ENCODE data around the gene GFOD2. TPM values are rescaled to one million over a fixed set of nuclear protein-coding genes. Genes with fewer than 3 reads are reported as not detected.
"Not testable (repeated sequence)": the region's sequence is repeated elsewhere in the genome, so short reads cannot be mapped to it uniquely, and the experiment has no call there.

GFOD2 gene, protein sequence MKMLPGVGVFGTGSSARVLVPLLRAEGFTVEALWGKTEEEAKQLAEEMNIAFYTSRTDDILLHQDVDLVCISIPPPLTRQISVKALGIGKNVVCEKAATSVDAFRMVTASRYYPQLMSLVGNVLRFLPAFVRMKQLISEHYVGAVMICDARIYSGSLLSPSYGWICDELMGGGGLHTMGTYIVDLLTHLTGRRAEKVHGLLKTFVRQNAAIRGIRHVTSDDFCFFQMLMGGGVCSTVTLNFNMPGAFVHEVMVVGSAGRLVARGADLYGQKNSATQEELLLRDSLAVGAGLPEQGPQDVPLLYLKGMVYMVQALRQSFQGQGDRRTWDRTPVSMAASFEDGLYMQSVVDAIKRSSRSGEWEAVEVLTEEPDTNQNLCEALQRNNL
- total RNA-seq, result 16.2 and 18.3 TPM in 2 replicates

DNA sequence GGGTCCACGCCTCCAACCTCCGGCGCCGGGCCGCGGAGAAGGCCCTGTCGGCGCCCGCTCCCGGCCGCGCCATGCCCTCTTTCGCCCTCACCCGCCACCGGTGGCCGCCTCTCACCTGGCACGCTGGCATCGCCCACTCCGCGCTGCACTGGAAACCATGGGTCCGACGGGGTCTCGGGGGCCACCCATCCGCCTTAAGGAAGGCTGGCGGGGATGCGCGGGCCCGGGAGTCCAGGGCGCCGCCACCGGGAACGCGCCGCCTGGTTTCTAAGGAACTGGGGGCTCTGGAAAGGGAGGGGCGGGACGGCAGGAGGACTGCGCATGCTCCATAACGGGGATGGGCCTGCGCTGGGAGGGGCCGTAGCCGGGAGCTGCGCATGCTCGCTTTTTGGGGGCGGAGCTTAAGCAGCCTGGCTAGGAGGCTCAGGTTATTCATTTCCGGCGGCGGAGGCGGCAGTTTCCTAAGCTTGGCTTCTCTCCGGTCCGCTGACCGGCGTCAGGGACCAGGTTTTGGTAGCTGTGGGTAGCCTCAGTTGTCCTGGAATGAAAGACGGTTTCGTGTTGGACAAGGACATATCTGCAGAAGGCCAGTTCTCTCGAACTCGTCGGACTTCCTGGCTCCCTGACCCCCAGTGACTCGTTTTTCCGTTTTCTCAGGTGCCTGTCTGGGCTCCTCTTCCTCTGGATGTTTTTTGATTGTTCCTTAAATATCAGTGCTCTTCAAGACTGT is at the start of gene GFOD2:
Gene GFOD2 (minus strand): TSS at position 269 of the 730 bp plus-strand sequence. CDS start 33,601 bp downstream, outside the sequence.
- peak; percentile 100 for DNase-seq
- Mint-ChIP-seq H3K36me3 (ENCODE audit: low read depth) (peaks cover 6% of the 10 kb centered on the region), H3K9me3 (no peaks in the 10 kb centered on the region), H3K27me3 (no peaks in the 10 kb centered on the region), H3K4me3 (peak within 1 kb of the TSS; percentile 88), H3K4me1 (peaks cover 32% of the 10 kb centered on the region), H3K27ac (peak within 1 kb of the TSS; percentile 96)
- intact Hi-C loops (cut with micrococcal nuclease), result loop anchor here (1.0 to 2.0 kb wide), 4 partner anchors 52 to 156 kb away; partner anchors contain the start of genes C16orf86, CTCF, ENKD1 and NUTF2

DNA sequence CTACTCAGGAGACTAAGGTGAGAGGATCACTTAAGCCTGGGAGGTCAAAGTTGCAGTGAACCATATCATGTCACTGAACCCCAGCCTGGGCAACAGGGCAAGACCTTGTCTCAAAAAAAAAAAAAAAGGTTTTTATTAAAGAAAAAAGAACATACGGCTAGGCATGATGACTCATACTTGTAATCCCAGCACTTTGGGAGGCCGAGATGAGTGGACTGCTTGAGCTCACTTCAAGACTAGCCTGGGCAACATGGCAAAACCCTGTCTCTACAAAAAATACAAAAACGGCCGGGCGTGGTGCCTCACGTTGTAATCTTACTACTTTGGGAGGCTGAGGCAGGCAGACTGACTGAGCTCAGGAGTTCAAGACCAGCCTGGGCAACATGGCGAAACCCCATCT is 48.8 kb upstream of the GFOD2 start:
- H3K4me1 Mint-ChIP-seq, result peaks cover 4% of the 10 kb centered on the region
- H3K27ac Mint-ChIP-seq, result no peak overlapping the region
- H3K36me3 Mint-ChIP-seq (ENCODE audit: low read depth), result peaks cover 31% of the 10 kb centered on the region
- no peak overlapping the region for H3K4me3 Mint-ChIP-seq
- no peaks in the 10 kb centered on the region for H3K27me3 Mint-ChIP-seq
- no peaks in the 10 kb centered on the region for H3K9me3 Mint-ChIP-seq
- intact Hi-C loops (cut with micrococcal nuclease), result no loop called here
- DNase-seq, result no peak

- DNase-seq, result no peak
- Mint-ChIP-seq H3K36me3 (ENCODE audit: low read depth) (peaks cover 24% of the 10 kb centered on the region), H3K4me3 (no peak overlapping the region), H3K27me3 (no peaks in the 10 kb centered on the region), H3K4me1 (peaks cover 6% of the 10 kb centered on the region), H3K27ac (peak overlapping the region; percentile 6), H3K9me3 (no peaks in the 10 kb centered on the region)
- intact Hi-C loops (cut with micrococcal nuclease), result no loop called here
These were observed 47.2 kb upstream of the GFOD2 start for GRCh38 chr16:67766291-67766690.

GRCh38 chr16:67764158-67764667 is 45.1 kb upstream of the GFOD2 start:
- H3K27me3 Mint-ChIP-seq, result no peaks in the 10 kb centered on the region
- intact Hi-C loops (cut with micrococcal nuclease), result no loop called here
- peaks cover 17% of the 10 kb centered on the region for H3K4me1 Mint-ChIP-seq
- H3K4me3 Mint-ChIP-seq, result no peak overlapping the region
- no peak overlapping the region for H3K27ac Mint-ChIP-seq
- H3K36me3 Mint-ChIP-seq (ENCODE audit: low read depth), result peaks cover 17% of the 10 kb centered on the region
- H3K9me3 Mint-ChIP-seq, result no peaks in the 10 kb centered on the region
- no peak for DNase-seq

DNA sequence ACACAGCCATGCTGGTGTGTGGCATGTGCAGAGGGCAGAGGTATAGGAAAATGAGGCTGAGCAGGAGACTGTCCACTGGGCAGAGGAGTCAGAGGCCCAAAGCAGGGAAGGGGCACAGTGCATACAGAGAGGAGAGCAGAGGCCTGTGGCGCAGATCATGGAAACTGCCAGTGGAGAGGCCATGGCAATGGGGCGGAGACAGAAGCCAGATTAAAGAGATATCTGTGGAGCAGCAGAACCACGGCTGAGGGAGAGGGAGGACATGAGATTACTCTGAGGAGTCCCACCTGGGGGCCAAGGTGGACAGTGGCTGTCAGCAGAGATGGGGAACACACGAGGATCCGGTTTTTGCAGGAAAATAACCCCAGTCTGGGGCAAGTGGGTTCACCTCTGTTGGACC is 44.0 kb upstream of the GFOD2 start:
- no peak for DNase-seq
- Mint-ChIP-seq H3K9me3 (no peaks in the 10 kb centered on the region), H3K27ac (no peak overlapping the region), H3K27me3 (no peaks in the 10 kb centered on the region), H3K4me1 (peaks cover 17% of the 10 kb centered on the region), H3K4me3 (no peak overlapping the region), H3K36me3 (ENCODE audit: low read depth) (peaks cover 17% of the 10 kb centered on the region)
- intact Hi-C loops (cut with micrococcal nuclease), result no loop called here

DNA sequence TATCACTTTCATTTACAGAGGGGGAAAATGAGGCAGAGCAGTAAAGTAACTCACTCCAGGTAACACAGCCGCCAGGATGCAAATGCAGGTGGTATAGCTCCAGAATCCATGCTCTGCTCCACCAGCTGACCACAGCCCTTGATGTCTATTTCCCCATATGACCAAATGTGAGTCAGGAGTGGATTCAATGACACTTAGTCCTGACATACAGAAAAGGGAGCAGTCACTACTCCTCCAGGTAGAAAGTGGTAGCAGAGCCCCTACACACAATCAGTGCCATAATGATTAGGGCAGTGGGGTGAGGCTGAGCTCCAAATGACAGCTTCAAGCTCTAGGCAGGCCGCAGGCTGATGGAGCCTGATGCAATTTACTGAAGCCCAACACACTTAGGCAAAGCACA is 43.3 kb upstream of the GFOD2 start:
- no peaks in the 10 kb centered on the region for H3K27me3 Mint-ChIP-seq
- H3K9me3 Mint-ChIP-seq, result no peaks in the 10 kb centered on the region
- H3K27ac Mint-ChIP-seq, result peak overlapping the region; percentile 41
- H3K4me1 Mint-ChIP-seq, result peaks cover 17% of the 10 kb centered on the region
- intact Hi-C loops (cut with micrococcal nuclease), result no loop called here
- H3K4me3 Mint-ChIP-seq, result no peak overlapping the region
- H3K36me3 Mint-ChIP-seq (ENCODE audit: low read depth), result peaks cover 17% of the 10 kb centered on the region
- no peak for DNase-seq

DNA sequence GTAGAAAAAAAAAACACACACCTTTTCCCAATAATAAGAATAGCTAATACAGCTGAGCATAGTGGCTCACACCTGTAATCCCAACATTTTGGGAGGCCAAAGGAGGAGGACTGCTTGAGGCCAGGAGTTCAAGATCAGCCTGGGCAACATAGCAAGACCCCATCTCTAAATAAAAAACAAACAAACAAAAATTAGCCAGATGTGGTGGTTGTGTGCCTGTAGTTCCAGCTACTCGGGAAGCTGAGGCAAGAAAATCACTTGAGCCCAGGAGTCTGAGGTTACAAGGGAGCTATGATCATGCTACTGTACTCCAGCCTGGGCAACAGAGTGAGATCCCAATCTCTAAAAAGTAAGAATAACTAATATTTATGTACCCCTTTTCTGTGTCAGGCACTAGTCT is 42.8 kb upstream of the GFOD2 start:
- intact Hi-C loops (cut with micrococcal nuclease), result no loop called here
- DNase-seq, result no peak
- Mint-ChIP-seq H3K27ac (no peak overlapping the region), H3K27me3 (no peaks in the 10 kb centered on the region), H3K4me3 (no peak overlapping the region), H3K36me3 (ENCODE audit: low read depth) (peaks cover 15% of the 10 kb centered on the region), H3K9me3 (no peaks in the 10 kb centered on the region), H3K4me1 (peaks cover 17% of the 10 kb centered on the region)

DNA sequence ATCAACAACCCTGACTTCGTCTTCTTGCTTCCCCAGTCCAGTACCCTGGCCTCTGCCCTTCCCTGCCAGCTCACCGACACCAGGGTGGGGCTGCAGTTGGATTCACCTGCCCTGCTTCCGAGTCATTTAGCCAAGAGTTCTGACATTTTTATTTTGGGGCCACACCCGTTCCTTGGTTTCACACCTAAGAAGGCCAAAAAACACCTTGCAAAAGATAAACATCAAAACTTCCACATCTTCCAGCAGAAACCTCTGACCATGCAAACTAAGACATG is 41.8 kb upstream of the GFOD2 start:
- H3K4me1 Mint-ChIP-seq, result peaks cover 17% of the 10 kb centered on the region
- H3K27ac Mint-ChIP-seq, result peak overlapping the region; percentile 21
- peaks cover 7% of the 10 kb centered on the region for H3K36me3 Mint-ChIP-seq (ENCODE audit: low read depth)
- no peak for DNase-seq
- no peaks in the 10 kb centered on the region for H3K9me3 Mint-ChIP-seq
- no peak overlapping the region for H3K4me3 Mint-ChIP-seq
- no peaks in the 10 kb centered on the region for H3K27me3 Mint-ChIP-seq
- intact Hi-C loops (cut with micrococcal nuclease), result no loop called here

- DNase-seq, result no peak
- peak overlapping the region; percentile 21 for H3K27ac Mint-ChIP-seq
- no peaks in the 10 kb centered on the region for H3K27me3 Mint-ChIP-seq
- H3K4me1 Mint-ChIP-seq, result peaks cover 17% of the 10 kb centered on the region
- H3K36me3 Mint-ChIP-seq (ENCODE audit: low read depth), result peaks cover 6% of the 10 kb centered on the region
- H3K4me3 Mint-ChIP-seq, result no peak overlapping the region
- intact Hi-C loops (cut with micrococcal nuclease), result no loop called here
- no peaks in the 10 kb centered on the region for H3K9me3 Mint-ChIP-seq
These were observed 41.3 kb upstream of the GFOD2 start for GRCh38 chr16:67760206-67760955.

DNA sequence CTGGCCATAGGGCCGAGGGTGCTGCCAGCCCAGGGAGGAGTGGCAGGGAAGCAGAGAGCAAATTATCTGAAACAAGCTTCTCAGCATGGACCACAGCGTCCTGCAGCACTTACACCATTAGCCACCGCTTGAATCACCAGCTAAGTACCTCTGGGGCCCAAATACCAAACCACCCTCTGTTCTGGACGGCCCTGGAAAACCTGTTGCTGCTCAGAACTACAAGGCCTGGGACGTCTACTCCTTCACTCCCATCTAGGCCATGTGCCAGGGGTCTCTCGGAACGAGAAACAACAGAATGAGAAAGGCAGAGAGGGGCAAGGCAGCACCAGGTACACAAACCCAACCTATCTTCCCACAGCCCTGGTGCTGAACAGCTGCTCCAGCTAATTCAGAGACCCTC is 39.9 kb upstream of the GFOD2 start:
- H3K27me3 Mint-ChIP-seq, result no peaks in the 10 kb centered on the region
- H3K27ac Mint-ChIP-seq, result no peak overlapping the region
- peaks cover 17% of the 10 kb centered on the region for H3K4me1 Mint-ChIP-seq
- intact Hi-C loops (cut with micrococcal nuclease), result no loop called here
- H3K4me3 Mint-ChIP-seq, result no peak overlapping the region
- H3K36me3 Mint-ChIP-seq (ENCODE audit: low read depth), result peaks cover 6% of the 10 kb centered on the region
- H3K9me3 Mint-ChIP-seq, result no peaks in the 10 kb centered on the region
- no peak for DNase-seq

DNA sequence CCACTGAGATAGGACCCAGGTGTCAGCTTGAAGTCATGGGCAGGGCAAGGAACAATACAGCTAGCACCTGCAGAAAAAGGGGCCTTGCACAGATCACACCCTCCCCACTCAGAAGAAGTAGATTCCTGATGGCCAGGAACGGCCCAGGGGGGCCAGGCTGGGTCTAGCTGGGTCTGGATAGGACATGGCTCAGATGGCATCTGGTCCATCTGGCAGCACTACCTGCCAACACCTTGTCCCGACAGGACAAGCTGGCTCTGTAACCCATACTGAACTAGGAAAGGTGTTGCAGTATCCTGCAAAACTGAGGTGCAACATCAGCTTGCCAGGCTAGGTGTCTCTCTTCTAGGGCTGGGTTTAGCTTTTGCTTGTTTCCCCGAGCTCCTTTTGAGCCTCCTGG is 38.9 kb upstream of the GFOD2 start:
- H3K4me1 Mint-ChIP-seq, result peaks cover 16% of the 10 kb centered on the region
- H3K9me3 Mint-ChIP-seq, result no peaks in the 10 kb centered on the region
- intact Hi-C loops (cut with micrococcal nuclease), result no loop called here
- no peaks in the 10 kb centered on the region for H3K27me3 Mint-ChIP-seq
- no peak overlapping the region for H3K27ac Mint-ChIP-seq
- H3K4me3 Mint-ChIP-seq, result no peak overlapping the region
- H3K36me3 Mint-ChIP-seq (ENCODE audit: low read depth), result peaks cover 8% of the 10 kb centered on the region
- DNase-seq, result no peak

DNA sequence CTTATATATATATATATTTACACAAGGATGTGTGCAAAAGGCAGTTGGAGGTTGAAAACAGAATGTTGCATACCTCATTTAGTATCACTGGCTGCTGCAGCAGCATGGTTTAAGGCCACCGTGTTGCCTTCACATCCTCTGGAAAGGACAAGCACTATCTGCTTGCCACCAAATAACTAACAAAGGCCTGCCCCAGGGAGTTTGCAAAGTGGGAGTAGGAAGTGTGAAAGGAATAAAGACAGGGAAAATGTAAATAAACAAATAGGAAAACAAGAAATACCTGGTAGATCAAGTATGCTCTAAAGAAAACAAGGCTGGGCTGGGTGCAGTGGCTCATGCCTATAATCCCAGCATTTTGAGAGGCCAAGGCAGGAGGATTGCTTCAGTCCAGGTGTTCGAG is 33.5 kb upstream of the GFOD2 start:
- Mint-ChIP-seq H3K4me1 (peaks cover 2% of the 10 kb centered on the region), H3K4me3 (no peak overlapping the region), H3K27ac (no peak overlapping the region), H3K9me3 (no peaks in the 10 kb centered on the region), H3K27me3 (no peaks in the 10 kb centered on the region), H3K36me3 (ENCODE audit: low read depth) (peaks cover 2% of the 10 kb centered on the region)
- intact Hi-C loops (cut with micrococcal nuclease), result no loop called here
- DNase-seq, result no peak

GRCh38 chr16:67751331-67751730 is 32.2 kb upstream of the GFOD2 start:
- intact Hi-C loops (cut with micrococcal nuclease); H3K9me3 Mint-ChIP-seq; H3K27me3 Mint-ChIP-seq; DNase-seq; H3K36me3 Mint-ChIP-seq (ENCODE audit: low read depth); H3K4me1 Mint-ChIP-seq; H3K4me3 Mint-ChIP-seq; H3K27ac Mint-ChIP-seq: not testable (repeated sequence)

GRCh38 chr16:67750466-67750865 is 31.4 kb upstream of the GFOD2 start:
- no peak for DNase-seq
- H3K27ac Mint-ChIP-seq, result no peak overlapping the region
- no peaks in the 10 kb centered on the region for H3K9me3 Mint-ChIP-seq
- peaks cover 2% of the 10 kb centered on the region for H3K4me1 Mint-ChIP-seq
- no peaks in the 10 kb centered on the region for H3K27me3 Mint-ChIP-seq
- intact Hi-C loops (cut with micrococcal nuclease), result no loop called here
- peaks cover 4% of the 10 kb centered on the region for H3K36me3 Mint-ChIP-seq (ENCODE audit: low read depth)
- H3K4me3 Mint-ChIP-seq, result no peak overlapping the region
